Thymus (tissue), 11 donors: ENCODE data around the gene ADAMTS17. TPM values are rescaled to one million over a fixed set of nuclear protein-coding genes. Genes with fewer than 3 reads are reported as not detected.

ENCODE experiments used
- DNase-seq, 9 donors: peaks; one replicate each; pipeline ENCODE4 v3.0.0-alpha.2; 2013; ENCODE audit warnings: low spot score in 9 of 9, low read depth in 6 of 9, missing footprints in 1 of 9
- H3K27ac ChIP-seq, 2 donors: one replicate each; pipeline ENCODE4 v1.5.1; 2013; ENCODE audit warnings: control low read depth in 1 of 2, low read depth in 1 of 2, low read length in 1 of 2, mild to moderate bottlenecking in 1 of 2, moderate library complexity in 1 of 2
- H3K27me3 ChIP-seq, 2 donors: one replicate each; pipeline ENCODE4 v1.5.1; 2013; ENCODE audit warnings: low read length in 1 of 2; ENCODE audit not compliant: control insufficient read depth in 2 of 2, insufficient read depth in 1 of 2
- H3K36me3 ChIP-seq, 2 donors: one replicate each; pipeline ENCODE4 v1.5.1; 2013; ENCODE audit warnings: low read length in 1 of 2, mild to moderate bottlenecking in 1 of 2, moderate library complexity in 1 of 2; ENCODE audit not compliant: control insufficient read depth in 2 of 2, insufficient read depth in 2 of 2
- H3K4me1 ChIP-seq, 2 donors: one replicate each; pipeline ENCODE4 v1.5.1; 2013; ENCODE audit warnings: low read length in 2 of 2; ENCODE audit not compliant: control insufficient read depth in 2 of 2, insufficient read depth in 2 of 2
- H3K4me3 ChIP-seq, 2 donors: one replicate each; pipeline ENCODE4 v1.5.1; 2013; ENCODE audit warnings: low read length in 2 of 2, control low read depth in 1 of 2, mild to moderate bottlenecking in 1 of 2
- H3K9me3 ChIP-seq, 2 donors: one replicate each; pipeline ENCODE4 v1.5.1; 2013; ENCODE audit warnings: low read length in 1 of 2, mild to moderate bottlenecking in 1 of 2; ENCODE audit not compliant: control insufficient read depth in 2 of 2, insufficient read depth in 1 of 2
- WGBS: extraction: QIAGEN DNeasy Blood & Tissue Kit; methylation state at CpG from one replicate; pipeline ENCODE4 v1.1.7; 2013; 5-methylcytosine and 5-hydroxymethylcytosine counted together
- polyA plus RNA-seq: library from polyadenylated mRNA; stranded (reverse); fragments of 200-250 nt; gene quantifications from one replicate; pipeline ENCODE4 v1.2.3, GENCODE V29; 2013
- total RNA-seq: library from RNA; stranded (reverse); fragments of 120-200 nt; gene quantifications from one replicate; pipeline ENCODE4 v1.2.4, GENCODE V29; 2013
- donor health status: healthy.

Gene ADAMTS17
- total and polyA plus RNA-seq, 2 donors, result 5.6 to 10.4 TPM

- Histone ChIP-seq H3K27me3 (no peaks in the 10 kb centered on the region), H3K36me3 (no peaks in the 10 kb centered on the region), H3K9me3 (no peaks in the 10 kb centered on the region), H3K4me1 (no peaks in the 10 kb centered on the region), H3K4me3 (no peak overlapping the region), H3K27ac (no peak overlapping the region)
- 92% methylated on average over 11 of the region's 11 CpGs for WGBS
- DNase-seq, result no peak
These were observed 293.0 kb downstream of the ADAMTS17 start for GRCh38 chr15:100048736-100049135.

GRCh38 chr15:100043692-100044091 lies 298.1 kb downstream of the ADAMTS17 start:
- 87% methylated on average over 6 of the region's 6 CpGs for WGBS

DNA sequence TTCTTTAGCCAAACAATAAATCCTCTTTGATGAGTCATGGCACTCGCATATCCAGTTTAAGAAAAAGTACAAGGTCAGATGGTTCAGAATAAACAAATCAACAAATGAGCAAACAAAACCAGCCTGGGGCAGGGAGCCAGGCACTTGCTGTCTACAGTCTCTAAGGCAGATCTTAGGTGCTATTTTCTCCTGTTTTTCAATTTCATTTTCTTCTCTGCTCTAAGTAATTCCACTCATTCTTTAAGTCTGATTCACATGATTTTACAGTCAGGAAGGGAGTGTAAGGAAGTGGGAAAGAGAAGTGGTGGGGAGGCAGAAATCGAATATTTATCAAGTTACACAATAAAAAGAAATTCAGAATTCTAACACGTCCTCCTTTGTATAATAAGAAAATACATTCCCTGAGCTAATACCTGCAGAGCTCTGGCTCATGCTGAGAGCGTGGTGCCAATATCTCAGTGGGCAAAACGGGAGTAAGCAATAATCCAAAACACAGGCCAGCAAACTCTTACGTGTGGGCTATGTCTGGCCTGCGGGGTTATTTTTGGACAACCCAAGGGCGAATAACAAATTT lies 298.6 kb downstream of the ADAMTS17 start:
- no peak overlapping the region for H3K27ac ChIP-seq
- DNase-seq, result no peak
- no peak overlapping the region for H3K4me3 ChIP-seq
- no peaks in the 10 kb centered on the region for H3K27me3 ChIP-seq
- H3K4me1 ChIP-seq, result no peaks in the 10 kb centered on the region
- no peaks in the 10 kb centered on the region for H3K9me3 ChIP-seq
- 79% methylated on average over 8 of the region's 8 CpGs for WGBS
- H3K36me3 ChIP-seq, result no peaks in the 10 kb centered on the region

More at GRCh38 chr15:100043692-100044091, 298.1 kb downstream of the ADAMTS17 start:
- H3K36me3 ChIP-seq, result no peaks in the 10 kb centered on the region
- no peak overlapping the region for H3K4me3 ChIP-seq
- H3K4me1 ChIP-seq, result no peaks in the 10 kb centered on the region
- no peaks in the 10 kb centered on the region for H3K9me3 ChIP-seq
- no peak for DNase-seq
- H3K27me3 ChIP-seq, result no peaks in the 10 kb centered on the region
- H3K27ac ChIP-seq, result no peak overlapping the region

DNA sequence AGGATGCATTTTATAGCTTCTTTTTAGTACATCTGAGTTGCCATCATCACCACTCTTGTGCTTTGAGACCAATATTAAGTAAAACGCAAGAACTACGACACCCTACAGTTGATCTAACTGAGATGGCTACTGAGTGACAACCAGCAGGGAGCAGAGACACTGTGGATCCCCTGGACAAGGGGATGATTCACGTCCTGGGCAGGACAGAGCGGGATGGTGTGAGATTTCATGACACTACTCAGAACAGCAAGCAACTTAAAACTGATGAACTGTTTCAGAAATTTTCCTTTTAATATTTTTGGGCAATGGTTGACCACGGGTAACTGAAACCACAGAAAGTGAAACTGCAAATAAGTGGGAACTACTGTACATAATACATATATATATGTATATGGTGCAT lies 299.2 kb downstream of the ADAMTS17 start:
- Histone ChIP-seq H3K36me3 (no peaks in the 10 kb centered on the region), H3K27ac (no peak overlapping the region), H3K9me3 (no peaks in the 10 kb centered on the region), H3K4me3 (no peak overlapping the region), H3K27me3 (no peaks in the 10 kb centered on the region), H3K4me1 (no peaks in the 10 kb centered on the region)
- 73% methylated on average over 5 of the region's 5 CpGs for WGBS
- DNase-seq, result no peak

- Histone ChIP-seq H3K36me3 (no peaks in the 10 kb centered on the region), H3K27me3 (no peaks in the 10 kb centered on the region), H3K4me3 (no peak overlapping the region), H3K27ac (no peak overlapping the region), H3K9me3 (no peaks in the 10 kb centered on the region), H3K4me1 (no peaks in the 10 kb centered on the region)
- WGBS, result 97% methylated on average over 6 of the region's 6 CpGs
- no peak for DNase-seq
These were observed 300.5 kb downstream of the ADAMTS17 start for GRCh38 chr15:100041127-100041828.

DNA sequence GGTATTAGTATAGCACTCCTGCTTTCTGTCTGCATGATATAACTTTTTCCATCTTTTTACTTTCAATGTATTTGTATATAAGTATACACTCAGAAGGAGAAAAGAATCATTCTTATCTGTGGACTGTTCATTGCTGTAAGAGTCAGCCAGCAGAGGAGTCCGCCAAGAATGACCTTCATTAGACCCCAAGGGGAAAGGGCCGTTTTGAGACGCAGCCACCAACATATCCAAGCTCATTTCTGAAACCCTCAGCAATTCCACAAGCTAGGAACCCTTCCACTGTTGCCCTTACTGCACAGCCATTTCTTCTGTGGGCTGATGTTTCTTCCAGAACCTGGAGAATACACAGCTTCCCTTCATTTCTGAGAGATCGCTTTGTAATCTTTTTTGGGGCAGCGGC lies 301.8 kb downstream of the ADAMTS17 start:
- WGBS, result 94% methylated on average over 5 of the region's 5 CpGs
- H3K36me3 ChIP-seq, result no peaks in the 10 kb centered on the region
- no peak overlapping the region for H3K4me3 ChIP-seq
- H3K9me3 ChIP-seq, result no peaks in the 10 kb centered on the region
- DNase-seq, result no peak
- H3K27ac ChIP-seq, result no peak overlapping the region
- H3K27me3 ChIP-seq, result no peaks in the 10 kb centered on the region
- no peaks in the 10 kb centered on the region for H3K4me1 ChIP-seq

DNA sequence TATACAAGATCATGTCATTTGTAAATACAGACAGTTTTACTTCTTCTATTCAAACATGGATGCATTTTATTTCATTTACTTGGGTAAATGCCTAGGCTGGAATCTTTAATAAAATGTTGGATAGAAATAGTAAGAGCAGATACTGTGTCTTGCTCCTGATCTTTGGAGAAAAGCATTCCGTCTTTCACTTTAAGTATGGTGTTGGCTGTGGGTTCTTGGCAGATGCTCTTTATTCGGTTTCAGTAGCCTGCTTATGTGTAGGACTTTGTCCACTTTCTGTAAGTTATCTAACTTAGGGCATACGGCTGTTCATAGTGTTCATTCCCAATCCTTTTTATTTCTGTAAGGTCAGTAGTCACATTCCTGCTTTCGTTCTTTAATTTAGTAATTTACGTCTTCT lies 303.0 kb downstream of the ADAMTS17 start:
- DNase-seq, result no peak
- Histone ChIP-seq H3K4me3 (no peak overlapping the region), H3K36me3 (no peaks in the 10 kb centered on the region), H3K4me1 (no peaks in the 10 kb centered on the region), H3K27me3 (no peaks in the 10 kb centered on the region), H3K27ac (no peak overlapping the region), H3K9me3 (no peaks in the 10 kb centered on the region)
- WGBS, result 97% methylated on average over 5 of the region's 5 CpGs

GRCh38 chr15:100037901-100038300 lies 303.9 kb downstream of the ADAMTS17 start:
- H3K27me3 ChIP-seq, result no peaks in the 10 kb centered on the region
- H3K4me3 ChIP-seq, result no peak overlapping the region
- WGBS, result 97% methylated on average over 2 of the region's 2 CpGs
- no peak for DNase-seq
- no peaks in the 10 kb centered on the region for H3K36me3 ChIP-seq
- H3K4me1 ChIP-seq, result no peaks in the 10 kb centered on the region
- no peaks in the 10 kb centered on the region for H3K9me3 ChIP-seq
- H3K27ac ChIP-seq, result no peak overlapping the region

DNA sequence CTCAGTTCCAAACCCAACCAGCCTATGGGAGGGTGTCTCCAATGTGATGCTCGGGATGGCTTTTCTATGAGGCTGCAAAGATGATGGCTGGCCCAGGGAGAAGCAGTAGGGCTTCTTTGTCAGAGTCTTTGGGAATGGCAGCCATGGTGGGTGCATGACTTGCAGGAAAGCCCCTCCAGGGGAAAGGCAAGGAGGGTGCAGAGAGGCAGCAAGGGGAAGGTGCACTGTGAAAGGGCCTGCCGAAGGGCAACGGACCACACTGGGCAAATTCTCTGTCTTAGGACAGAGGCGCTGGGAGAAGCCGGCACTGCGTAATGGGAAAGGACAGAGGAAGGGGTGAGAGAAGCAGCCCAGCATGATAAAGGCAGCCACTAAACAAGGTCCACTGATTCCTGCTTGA lies 305.8 kb downstream of the ADAMTS17 start:
- Histone ChIP-seq H3K27ac (no peak overlapping the region), H3K36me3 (no peaks in the 10 kb centered on the region), H3K27me3 (no peaks in the 10 kb centered on the region), H3K4me1 (no peaks in the 10 kb centered on the region), H3K9me3 (no peaks in the 10 kb centered on the region), H3K4me3 (no peak overlapping the region)
- no peak for DNase-seq
- 85% methylated on average over 6 of the region's 6 CpGs for WGBS
